Prostate gland (tissue), 2 donors: ENCODE data around the gene NLRP13. TPM values are rescaled to one million over a fixed set of nuclear protein-coding genes. Genes with fewer than 3 reads are reported as not detected.
A peak's percentile ranks its signal among the peaks of the same experiment; 100 is the strongest.
"Not testable (repeated sequence)": the region's sequence is repeated elsewhere in the genome, so short reads cannot be mapped to it uniquely, and the experiment has no call there.

Experiments used
- DNase-seq: peaks from one replicate; pipeline ENCODE4 v3.0.0-alpha.2; 2019; ENCODE audit warnings: low spot score
- H3K27ac ChIP-seq, 2 donors: fragments of 200-600 bp; sonication (generic); 2 replicates each; pipeline ENCODE4 v1.5.1; 2017 to 2019
- H3K27me3 ChIP-seq: fragments of 200-600 bp; sonication (generic); replicated peaks from 2 replicates; pipeline ENCODE4 v1.5.1; 2019; ENCODE audit not compliant: insufficient read depth
- H3K36me3 ChIP-seq, 2 donors: fragments of 200-600 bp; sonication (generic); 1 replicate in 1 of 2; 2 replicates in 1 of 2; pipeline versions ENCODE4 v1.5.1 to v1.8.1; 2017 to 2019
- H3K4me1 ChIP-seq: fragments of 200-600 bp; sonication (generic); replicated peaks from 2 replicates; pipeline ENCODE4 v1.5.1; 2019
- H3K4me3 ChIP-seq, 2 donors: fragments of 200-600 bp; sonication (generic); 2 replicates each; pipeline ENCODE4 v1.5.1; 2017 to 2019
- H3K9me3 ChIP-seq: fragments of 200-600 bp; sonication (generic); 2 replicates; pipeline ENCODE4 v1.5.1; 2017
- POLR2A ChIP-seq: fragments of 450-650 bp; IDR thresholded peaks from one replicate; pipeline ENCODE4 v1.6.1; 2016; ENCODE audit warnings: antibody characterized with exemption, mild to moderate bottlenecking
- POLR2AphosphoS5 ChIP-seq: sonication (generic); formaldehyde crosslinking; IDR thresholded peaks from one replicate; pipeline ENCODE4 v1.6.1; 2017; ENCODE audit warnings: antibody characterized with exemption
- WGBS: methylation state at CpG from one replicate; pipeline ENCODE4 v1.1.5; 2018; 5-methylcytosine and 5-hydroxymethylcytosine counted together
- intact Hi-C: fragments of 100-400 bp; cut with DNase I; formaldehyde crosslinking; loops from one replicate; pipeline ENCODE4 v1.14.2; 2022
- total RNA-seq, 2 donors: library from RNA; depleted of rRNA; stranded (reverse); fragments of >200 nt; gene quantifications; one replicate each; pipeline ENCODE4 v1.1.0, GENCODE V29; 2016
- TF ChIP-seq, protein P1 (sequence below), 4 experiments: fragments of 200-600 bp in 2 of 4; fragments of 450-650 bp in 2 of 4; sonication (generic) in 2 of 4; IDR thresholded peaks; 1 replicate in 3 of 4; 2 replicates in 1 of 4; pipeline ENCODE4 v1.5.1; 2016 to 2019; ENCODE audit warnings: antibody characterized with exemption in 4 of 4, mild to moderate bottlenecking in 2 of 4, moderate library complexity in 2 of 4

The NLRP13 gene
- total RNA-seq, 2 donors from 2014 or later, result not detected

DNA sequence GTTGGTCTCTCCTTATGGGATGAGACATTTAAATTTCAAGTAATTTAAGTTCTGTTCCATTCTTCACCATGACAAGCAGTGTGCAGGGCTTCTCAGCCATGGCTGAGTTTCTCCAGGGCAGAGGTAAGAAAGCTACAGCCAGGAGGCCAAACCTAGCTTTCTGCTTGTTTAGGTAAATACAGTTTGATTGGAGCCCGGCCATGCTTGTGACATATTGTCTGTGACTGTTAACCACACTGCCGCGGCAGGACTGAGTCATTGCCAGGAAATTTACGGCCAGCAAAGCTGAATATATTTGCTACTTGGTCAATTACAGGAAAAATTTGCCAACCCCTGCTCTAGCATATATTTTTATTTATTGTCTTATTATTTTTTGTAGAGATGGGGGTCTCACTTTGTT lies 26.2 kb upstream of the NLRP13 start:
- Histone ChIP-seq H3K36me3 (no peaks in the 10 kb centered on the region), H3K4me1 (no peaks in the 10 kb centered on the region), H3K27me3 (no peaks in the 10 kb centered on the region), H3K9me3 (no peaks in the 10 kb centered on the region), H3K27ac (peak overlapping the region in 1 of 2 donors; percentile 53), H3K4me3 (no peak overlapping the region)
- WGBS, result 48% methylated on average over 4 of the region's 4 CpGs
- peak; percentile 69 for DNase-seq
- intact Hi-C loops, result no loop called here
- TF ChIP-seq POLR2A (no peak), POLR2AphosphoS5 (peak; percentile 67)
- TF ChIP-seq, protein P1, sequence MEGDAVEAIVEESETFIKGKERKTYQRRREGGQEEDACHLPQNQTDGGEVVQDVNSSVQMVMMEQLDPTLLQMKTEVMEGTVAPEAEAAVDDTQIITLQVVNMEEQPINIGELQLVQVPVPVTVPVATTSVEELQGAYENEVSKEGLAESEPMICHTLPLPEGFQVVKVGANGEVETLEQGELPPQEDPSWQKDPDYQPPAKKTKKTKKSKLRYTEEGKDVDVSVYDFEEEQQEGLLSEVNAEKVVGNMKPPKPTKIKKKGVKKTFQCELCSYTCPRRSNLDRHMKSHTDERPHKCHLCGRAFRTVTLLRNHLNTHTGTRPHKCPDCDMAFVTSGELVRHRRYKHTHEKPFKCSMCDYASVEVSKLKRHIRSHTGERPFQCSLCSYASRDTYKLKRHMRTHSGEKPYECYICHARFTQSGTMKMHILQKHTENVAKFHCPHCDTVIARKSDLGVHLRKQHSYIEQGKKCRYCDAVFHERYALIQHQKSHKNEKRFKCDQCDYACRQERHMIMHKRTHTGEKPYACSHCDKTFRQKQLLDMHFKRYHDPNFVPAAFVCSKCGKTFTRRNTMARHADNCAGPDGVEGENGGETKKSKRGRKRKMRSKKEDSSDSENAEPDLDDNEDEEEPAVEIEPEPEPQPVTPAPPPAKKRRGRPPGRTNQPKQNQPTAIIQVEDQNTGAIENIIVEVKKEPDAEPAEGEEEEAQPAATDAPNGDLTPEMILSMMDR (IDR thresholded peaks at IDR 0.05), result no peak

DNA sequence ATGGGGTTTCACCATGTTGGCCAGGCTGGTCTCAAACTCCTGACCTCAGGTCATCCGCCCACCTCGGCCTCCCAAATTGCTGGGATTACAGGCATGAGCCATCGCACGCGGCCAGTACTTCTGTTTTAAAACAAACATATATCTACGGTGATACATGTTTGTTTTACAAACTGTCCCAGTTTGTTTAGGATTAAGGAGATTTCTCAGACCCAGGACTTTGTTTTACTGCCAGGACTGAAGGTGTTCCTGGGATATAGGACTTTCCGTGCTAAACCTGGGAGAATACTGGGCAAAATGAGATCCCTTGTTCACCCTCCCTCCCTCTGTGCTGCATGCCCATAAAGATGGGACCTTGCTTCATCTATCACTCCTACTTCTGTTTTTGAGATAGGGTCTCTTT lies 24.3 kb upstream of the NLRP13 start:
- WGBS, result 63% methylated on average over 7 of the region's 7 CpGs
- H3K4me3 ChIP-seq, result no peak overlapping the region
- H3K36me3 ChIP-seq, result no peaks in the 10 kb centered on the region
- intact Hi-C loops, result no loop called here
- peak; percentile 16 for DNase-seq
- H3K4me1 ChIP-seq, result no peaks in the 10 kb centered on the region
- TF ChIP-seq POLR2AphosphoS5, result peak; percentile 42
- TF ChIP-seq, protein P1 (IDR thresholded peaks at IDR 0.05), result no peak
- no peak for TF ChIP-seq POLR2A
- H3K27me3 ChIP-seq, result no peaks in the 10 kb centered on the region
- H3K9me3 ChIP-seq, result no peaks in the 10 kb centered on the region
- peak overlapping the region in 1 of 2 donors; percentile 60 for H3K27ac ChIP-seq

DNA sequence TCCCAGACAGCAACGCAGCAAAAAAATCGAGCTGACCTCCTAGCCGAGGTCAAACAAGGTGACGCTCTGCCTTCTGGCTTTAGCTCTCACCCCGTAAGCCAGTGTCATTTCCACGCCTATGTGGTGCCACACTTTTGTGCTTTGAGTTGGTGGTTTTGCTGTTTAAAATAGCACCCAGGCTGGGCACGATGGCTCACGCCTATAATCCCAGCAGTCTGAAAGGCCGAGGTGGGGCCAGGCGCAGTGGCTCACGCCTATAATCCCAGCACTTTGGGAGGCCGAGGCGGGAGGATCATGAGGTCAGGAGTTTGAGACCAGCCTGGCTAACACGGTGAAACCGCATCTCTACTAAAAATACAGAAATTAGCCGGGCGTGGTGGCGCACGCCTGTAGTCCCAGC lies 18.4 kb upstream of the NLRP13 start:
- H3K4me3 ChIP-seq, intact Hi-C loops: not testable (repeated sequence)

DNA sequence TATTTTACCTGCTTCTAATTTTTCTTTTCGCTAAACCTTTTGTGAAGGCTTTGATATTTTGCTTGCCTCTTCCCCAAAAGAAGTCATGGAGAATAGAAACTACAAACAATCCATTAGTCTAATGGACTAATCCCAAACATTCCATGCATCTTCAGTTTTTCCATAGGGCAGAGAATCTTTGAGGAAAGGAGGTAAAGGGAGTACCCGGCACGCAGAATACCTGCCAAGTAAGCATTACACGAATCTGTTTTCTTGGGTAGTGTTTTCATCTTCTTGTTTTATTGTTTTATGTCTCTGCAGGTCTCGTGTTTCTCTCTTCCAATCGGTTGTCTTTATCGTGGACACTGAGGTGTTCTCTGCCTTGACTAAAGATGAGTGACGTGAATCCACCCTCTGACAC lies 15.4 kb upstream of the NLRP13 start, which contains the start of gene NLRP8:
NLRP8 (plus strand) TSS at position 301 of the 400 bp plus-strand sequence.
- DNase-seq, result no peak
- Histone ChIP-seq H3K9me3 (no peaks in the 10 kb centered on the region), H3K27me3 (no peaks in the 10 kb centered on the region), H3K36me3 (no peaks in the 10 kb centered on the region), H3K4me3 (no peak within 1 kb of the TSS), H3K27ac (no peak within 1 kb of the TSS), H3K4me1 (no peaks in the 10 kb centered on the region)
- 88% methylated on average over 8 of the region's 8 CpGs for WGBS
- intact Hi-C loops, result no loop called here
- TF ChIP-seq POLR2AphosphoS5 (no peak), POLR2A (no peak)
- TF ChIP-seq, protein P1 (IDR thresholded peaks at IDR 0.05), result no peak

More for the DNA sequence above, 18.4 kb upstream of the NLRP13 start:
- DNase-seq, H3K4me1 ChIP-seq, H3K27ac ChIP-seq, H3K9me3 ChIP-seq, H3K27me3 ChIP-seq, H3K36me3 ChIP-seq: not testable (repeated sequence)
- WGBS, result 93% methylated on average over 19 of the region's 19 CpGs

DNA sequence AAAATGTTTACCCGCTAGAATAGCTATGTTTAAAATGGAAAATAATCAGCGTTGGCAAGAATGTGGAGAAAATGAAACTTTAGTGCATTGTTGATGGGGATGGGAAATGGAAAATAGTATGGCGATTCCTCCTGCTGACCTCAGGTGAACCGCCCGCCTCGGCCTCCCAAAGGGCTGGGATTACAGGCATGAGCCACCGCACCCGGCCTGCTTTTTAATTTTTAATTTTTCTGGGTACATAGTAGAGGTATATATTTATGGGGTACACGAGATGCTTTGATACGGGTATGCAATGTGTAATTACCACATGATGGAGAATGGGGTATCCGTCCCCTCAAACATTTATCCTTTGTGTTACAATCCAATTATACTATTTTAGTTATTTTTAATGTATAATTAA lies 8.2 kb upstream of the NLRP13 start:
- no peak for TF ChIP-seq POLR2A
- Histone ChIP-seq H3K27ac (no peak overlapping the region), H3K27me3 (no peaks in the 10 kb centered on the region), H3K9me3 (no peaks in the 10 kb centered on the region), H3K4me3 (no peak overlapping the region), H3K4me1 (no peaks in the 10 kb centered on the region), H3K36me3 (no peaks in the 10 kb centered on the region)
- no peak for DNase-seq
- 92% methylated on average over 11 of the region's 11 CpGs for WGBS
- intact Hi-C loops, result no loop called here

DNA sequence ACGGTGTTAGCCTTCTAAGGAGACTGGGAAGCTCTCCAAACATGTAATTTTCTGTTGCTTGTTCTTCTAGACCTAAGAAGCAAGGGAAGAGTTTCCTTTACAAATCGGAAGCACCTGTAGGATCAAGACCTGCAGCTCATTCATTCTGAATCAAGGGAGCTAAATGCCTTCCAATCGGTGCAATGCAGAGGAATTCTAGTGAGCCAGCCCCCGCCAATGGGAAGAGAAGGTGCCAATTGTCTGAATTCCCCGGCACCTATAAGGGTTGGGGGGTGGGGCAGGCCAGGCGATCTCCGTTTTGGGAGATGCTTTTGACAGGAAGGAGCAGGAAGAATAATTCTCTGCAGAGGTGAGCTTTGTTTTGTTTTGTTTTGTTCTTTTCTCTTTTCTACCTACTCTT lies 7.1 kb upstream of the NLRP13 start:
- Histone ChIP-seq H3K4me1 (no peaks in the 10 kb centered on the region), H3K9me3 (no peaks in the 10 kb centered on the region), H3K36me3 (no peaks in the 10 kb centered on the region), H3K27ac (no peak overlapping the region), H3K27me3 (no peaks in the 10 kb centered on the region), H3K4me3 (no peak overlapping the region)
- intact Hi-C loops, result no loop called here
- TF ChIP-seq, protein P1 (IDR thresholded peaks at IDR 0.05), result no peak
- TF ChIP-seq POLR2A, result no peak
- TF ChIP-seq POLR2AphosphoS5, result no peak
- 63% methylated on average over 7 of the region's 7 CpGs for WGBS
- DNase-seq, result no peak
